K562 (cell line): ENCODE data around the gene ALDH7A1. TPM values are rescaled to one million over a fixed set of nuclear protein-coding genes. Genes with fewer than 3 reads are reported as not detected.

Experiments used
- CBFA2T2 ChIP-seq: fragments of 450-650 bp; conservative IDR thresholded peaks from 2 replicates; pipeline ENCODE4 v1.6.1; 2017; ENCODE audit warnings: mild to moderate bottlenecking
- CUX1 ChIP-seq: fragments of 200-800 bp; sonication (Bioruptor generic); IDR thresholded peaks from 2 replicates; pipeline ENCODE4 v1.6.1; 2016; ENCODE audit warnings: missing genetic modification characterization, missing compliant biosample characterization
- ESRRB ChIP-seq: fragments of 250-450 bp; sonication (Bioruptor Pico); IDR thresholded peaks from 2 replicates; pipeline ENCODE4 v1.5.0; 2020; ENCODE audit warnings: mild to moderate bottlenecking, moderate library complexity, borderline replicate concordance
- MAFF ChIP-seq: IDR thresholded peaks from 2 replicates; pipeline ENCODE4 v1.6.1; 2012; ENCODE audit warnings: low read length, improper control_type of control experiment
- MYBL2 ChIP-seq, 2 experiments: fragments of 450-650 bp in 1 of 2; sonication (generic) in 1 of 2; formaldehyde crosslinking in 1 of 2; IDR thresholded peaks; 2 replicates each; pipeline versions ENCODE4 v1.6.1 to v1.8.1; 2017 to 2022; ENCODE audit warnings: borderline replicate concordance in 1 of 2, inconsistent platforms in 1 of 2, low read depth in 1 of 2, mild to moderate bottlenecking in 1 of 2, missing genetic modification reagents in 1 of 2, moderate library complexity in 1 of 2
- NCOA6 ChIP-seq: fragments of 450-650 bp; IDR thresholded peaks from 2 replicates; pipeline ENCODE4 v1.6.1; 2017; ENCODE audit warnings: mild to moderate bottlenecking
- POLR2A ChIP-seq: fragments of 450-650 bp; conservative IDR thresholded peaks from 2 replicates; pipeline ENCODE4 v1.6.1; 2016
- SPI1 ChIP-seq: IDR thresholded peaks from 2 replicates; pipeline ENCODE4 v1.6.1; 2011; ENCODE audit warnings: low read depth, low read length, control low read depth, borderline replicate concordance
- SRF ChIP-seq, 2 experiments: fragments of 250-450, 450-650 bp in 1 of 2; sonication (Bioruptor Pico) in 1 of 2; sonication (generic) in 1 of 2; formaldehyde crosslinking; IDR thresholded peaks; 2 replicates each; pipeline versions ENCODE4 v1.5.0 to v1.5.1; 2020 to 2022; ENCODE audit warnings: mild to moderate bottlenecking in 1 of 2, missing genetic modification reagents in 1 of 2
- TFE3 ChIP-seq: fragments of 450-650 bp; formaldehyde crosslinking; IDR thresholded peaks from 2 replicates; pipeline ENCODE4 v1.4.0; 2020; ENCODE audit warnings: mild to moderate bottlenecking, mixed read lengths
- ZBTB1 ChIP-seq: sonication (generic); formaldehyde crosslinking; IDR thresholded peaks from 2 replicates; pipeline ENCODE4 v1.8.1; 2023; ENCODE audit warnings: missing genetic modification reagents, low read depth, mild to moderate bottlenecking, borderline replicate concordance
- ZEB2 ChIP-seq: fragments of 450-650 bp; IDR thresholded peaks from 2 replicates; pipeline ENCODE4 v1.6.1; 2016
- ZNF12 ChIP-seq: sonication (generic); formaldehyde crosslinking; IDR thresholded peaks from 2 replicates; pipeline ENCODE4 v1.4.0; 2020; ENCODE audit warnings: mild to moderate bottlenecking, missing genetic modification reagents
- ZNF197 ChIP-seq: fragments of 200-800 bp; sonication (Bioruptor generic); IDR thresholded peaks from 2 replicates; pipeline ENCODE4 v1.6.1; 2016; ENCODE audit warnings: low read depth, missing genetic modification characterization, missing compliant biosample characterization
- ZNF445 ChIP-seq: fragments of 250-450 bp; sonication (Bioruptor Pico); IDR thresholded peaks from 2 replicates; pipeline ENCODE4 v1.4.0; 2020; ENCODE audit warnings: low read depth, mild to moderate bottlenecking, moderate library complexity
- ZNF57 ChIP-seq: fragments of 450-650 bp; formaldehyde crosslinking; IDR thresholded peaks from 2 replicates; pipeline ENCODE4 v1.4.0; 2020; ENCODE audit warnings: mild to moderate bottlenecking, moderate library complexity
- polyA plus RNA-seq, 8 experiments: library from polyadenylated mRNA; depleted of rRNA in 4 of 8; stranded (reverse) in 5 of 8; unstranded in 3 of 8; fragments of >200 nt; fragmentation: Nextera tagmentation in 2 of 8; fragmentation: Illumina TruSeq in 1 of 8; extraction: Ambion mirVana in 2 of 8; extraction: Trizol in 1 of 8; gene quantifications; 2 replicates each; pipeline versions ENCODE4 v1.2.1 to v1.2.3, GENCODE V29; 2011 to 2014; ENCODE audit warnings: inconsistent platforms in 1 of 8, missing spikeins in 1 of 8
- total RNA-seq, 7 experiments: library from RNA; depleted of rRNA in 6 of 7; stranded (reverse); fragments of >200 nt in 6 of 7; fragmentation: Illumina TruSeq in 2 of 7; extraction: Trizol in 2 of 7; gene quantifications; 2 replicates each; pipeline versions ENCODE4 v1.2.1 to v1.2.3, GENCODE V29; 2011 to 2021; ENCODE audit warnings: low replicate concordance in 1 of 7
- TF ChIP-seq, protein P1 (sequence below): fragments of 250-450 bp; sonication (Bioruptor Pico); IDR thresholded peaks from 2 replicates; pipeline ENCODE4 v1.5.0; 2022; ENCODE audit warnings: mild to moderate bottlenecking
- TF ChIP-seq, protein P2 (sequence below): fragments of 250-450 bp; sonication (Bioruptor Pico); IDR thresholded peaks from 2 replicates; pipeline ENCODE4 v1.8.0; 2022; ENCODE audit warnings: moderate library complexity, mild to moderate bottlenecking, inconsistent platforms

The ALDH7A1 gene
- total and polyA plus RNA-seq, 9 of the 15 experiments (the other 6 are each of a cell fraction or from before 2014, with no cell fraction given): 0.04 to 0.49 TPM; not detected in 7

DNA sequence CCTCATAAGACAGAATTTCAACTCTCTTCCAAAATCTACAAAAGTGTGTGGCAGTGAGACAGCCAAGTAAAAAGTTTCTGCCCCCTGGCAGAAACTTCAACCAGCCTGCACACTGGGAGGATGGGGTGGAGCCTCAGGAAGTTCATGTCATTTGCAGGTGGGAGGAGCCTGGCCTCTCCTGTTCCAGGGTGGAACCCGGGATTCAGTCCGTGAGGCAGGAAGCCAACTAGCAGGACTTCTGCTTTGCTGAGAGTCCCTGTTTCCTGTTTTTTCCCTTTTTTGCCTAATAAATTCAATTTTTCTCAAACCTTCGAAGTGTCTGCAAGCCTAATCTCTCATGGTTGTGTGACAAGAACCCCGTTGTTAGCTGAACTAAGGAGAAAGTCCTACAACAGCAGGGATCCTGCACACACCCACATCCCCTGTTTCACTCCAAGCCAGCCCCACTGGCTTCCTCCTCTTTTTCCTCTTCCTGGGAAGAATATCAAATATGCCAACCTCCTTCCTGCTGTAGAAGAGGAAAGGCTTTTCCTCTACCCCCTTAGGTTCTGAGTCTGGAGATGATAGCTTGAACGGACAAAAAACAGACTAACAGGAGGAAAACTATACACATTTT lies 69.3 kb downstream of the ALDH7A1 start (continued):
- no peak for TF ChIP-seq CUX1 (CRISPR knock-in tag)
- no peak for TF ChIP-seq ESRRB (CRISPR knock-in tag)
- TF ChIP-seq TFE3 (CRISPR knock-in tag): no peak
- no peak for TF ChIP-seq CBFA2T2
- no peak for TF ChIP-seq ZNF12 (CRISPR knock-in tag)
- no peak for TF ChIP-seq ZNF197 (CRISPR knock-in tag)
- TF ChIP-seq, protein P1, sequence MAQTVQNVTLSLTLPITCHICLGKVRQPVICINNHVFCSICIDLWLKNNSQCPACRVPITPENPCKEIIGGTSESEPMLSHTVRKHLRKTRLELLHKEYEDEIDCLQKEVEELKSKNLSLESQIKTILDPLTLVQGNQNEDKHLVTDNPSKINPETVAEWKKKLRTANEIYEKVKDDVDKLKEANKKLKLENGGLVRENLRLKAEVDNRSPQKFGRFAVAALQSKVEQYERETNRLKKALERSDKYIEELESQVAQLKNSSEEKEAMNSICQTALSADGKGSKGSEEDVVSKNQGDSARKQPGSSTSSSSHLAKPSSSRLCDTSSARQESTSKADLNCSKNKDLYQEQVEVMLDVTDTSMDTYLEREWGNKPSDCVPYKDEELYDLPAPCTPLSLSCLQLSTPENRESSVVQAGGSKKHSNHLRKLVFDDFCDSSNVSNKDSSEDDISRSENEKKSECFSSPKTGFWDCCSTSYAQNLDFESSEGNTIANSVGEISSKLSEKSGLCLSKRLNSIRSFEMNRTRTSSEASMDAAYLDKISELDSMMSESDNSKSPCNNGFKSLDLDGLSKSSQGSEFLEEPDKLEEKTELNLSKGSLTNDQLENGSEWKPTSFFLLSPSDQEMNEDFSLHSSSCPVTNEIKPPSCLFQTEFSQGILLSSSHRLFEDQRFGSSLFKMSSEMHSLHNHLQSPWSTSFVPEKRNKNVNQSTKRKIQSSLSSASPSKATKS (CRISPR knock-in tag): no peak
- TF ChIP-seq MYBL2 (IDR thresholded peaks at IDR 0.05; ENCODE audit: low read depth): no peak
- TF ChIP-seq MYBL2 (CRISPR knock-in tag; IDR thresholded peaks at IDR 0.05; ENCODE audit: borderline replicate concordance): no peak
- TF ChIP-seq POLR2A: peak; percentile 51; the same call in 1 of the 2 replicates
- TF ChIP-seq ZEB2: no peak
- peak; percentile 26; the same call in 1 of the 2 replicates for TF ChIP-seq SPI1
- no peak for TF ChIP-seq ZNF57
- peak in 1 of 2 experiments; percentile 84; a peak in 1 of 4 replicates for TF ChIP-seq SRF (CRISPR knock-in tag; IDR thresholded peaks at IDR 0.05)
- TF ChIP-seq ZNF445 (CRISPR knock-in tag): no peak
- no peak for TF ChIP-seq NCOA6
- TF ChIP-seq ZBTB1: no peak
- no peak for TF ChIP-seq MAFF
- TF ChIP-seq, protein P2, sequence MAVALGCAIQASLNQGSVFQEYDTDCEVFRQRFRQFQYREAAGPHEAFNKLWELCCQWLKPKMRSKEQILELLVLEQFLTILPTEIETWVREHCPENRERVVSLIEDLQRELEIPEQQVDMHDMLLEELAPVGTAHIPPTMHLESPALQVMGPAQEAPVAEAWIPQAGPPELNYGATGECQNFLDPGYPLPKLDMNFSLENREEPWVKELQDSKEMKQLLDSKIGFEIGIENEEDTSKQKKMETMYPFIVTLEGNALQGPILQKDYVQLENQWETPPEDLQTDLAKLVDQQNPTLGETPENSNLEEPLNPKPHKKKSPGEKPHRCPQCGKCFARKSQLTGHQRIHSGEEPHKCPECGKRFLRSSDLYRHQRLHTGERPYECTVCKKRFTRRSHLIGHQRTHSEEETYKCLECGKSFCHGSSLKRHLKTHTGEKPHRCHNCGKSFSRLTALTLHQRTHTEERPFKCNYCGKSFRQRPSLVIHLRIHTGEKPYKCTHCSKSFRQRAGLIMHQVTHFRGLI (CRISPR knock-in tag): no peak
